K562 (cell line): ENCODE results near the gene EEA1. TPM values are rescaled to one million over a fixed set of nuclear protein-coding genes. Genes with fewer than 3 reads are reported as not detected.
A peak's percentile ranks its signal among the peaks of the same experiment; 100 is the strongest.

ENCODE experiments used
- ATAC-seq: fragments of 200-7000 bp; cut with Tn5 transposase; 3 replicates; pipeline ENCODE4 v1.9.1; 2020; ENCODE audit warnings: moderate library complexity
- BruUV-seq: library from RNA; stranded (reverse); fragments of 400-500 nt; replicated peaks from 2 replicates; lab custom pipeline; 2021; lab: Mats Ljungman, UMichigan
- CTCF ChIA-PET: fragments of 300-600 bp; formaldehyde crosslinking; extraction: SDS; loops from one replicate; lab custom pipeline; 2021; ENCODE audit warnings: low intra/inter-chr PET ratio; lab: Yijun Ruan, JAX
- POLR2A ChIA-PET: fragments of 300-600, 350-650 bp; sonication (Branson Sonifier 250); formaldehyde crosslinking; extraction: SDS; loops from one replicate; lab custom pipeline; 2021; ENCODE audit warnings: antibody characterized with exemption, inconsistent platforms; lab: Yijun Ruan, JAX
- DNase-seq, 4 experiments: peaks; one replicate each; pipeline versions ENCODE4 v3.0.0 to v3.0.0-alpha.2; 2011 to 2018; ENCODE audit warnings: low spot score in 3 of 4, mixed read lengths in 3 of 4; ENCODE audit errors: extremely low read depth in 1 of 4
- FAIRE-seq: peaks from 2 replicates; lab custom pipeline; 2011; peaks lifted over from hg19 to GRCh38; lab: Jason Lieb, UNC
- H2AFZ ChIP-seq: 2 replicates; pipeline ENCODE4 v1.6.0; 2011; ENCODE audit warnings: low read depth, low read length, control low read depth, inconsistent platforms
- H3K27ac ChIP-seq: fragments of 200-600 bp; 3 replicates; pipeline ENCODE4 v1.8.0; 2011; ENCODE audit warnings: low read depth, mild to moderate bottlenecking, control low read depth, inconsistent platforms, low read length, moderate library complexity, mixed read lengths; ENCODE audit errors: extremely low read depth
- H3K27me3 ChIP-seq, 2 experiments: fragments of 300-600 bp in 1 of 2; 2 replicates in 1 of 2; 3 replicates in 1 of 2; pipeline versions ENCODE4 v1.6.0 to v1.8.0; 2011; ENCODE audit warnings: inconsistent platforms in 2 of 2, low read length in 2 of 2, mild to moderate bottlenecking in 1 of 2, mixed read lengths in 1 of 2, moderate library complexity in 1 of 2; ENCODE audit not compliant: control insufficient read depth in 2 of 2, insufficient read depth in 2 of 2
- H3K36me3 ChIP-seq: fragments of 300-600 bp; 3 replicates; pipeline ENCODE4 v1.8.0; 2011; ENCODE audit warnings: mild to moderate bottlenecking, low read length, inconsistent platforms; ENCODE audit not compliant: control insufficient read depth, insufficient read depth
- H3K4me1 ChIP-seq, 2 experiments: fragments of 200-600 bp in 1 of 2; replicated peaks in 1 of 2; 2 replicates in 1 of 2; 3 replicates in 1 of 2; pipeline versions ENCODE4 v1.5.1 to v1.8.0; 2011; ENCODE audit warnings: inconsistent platforms in 2 of 2, low read length in 2 of 2, mild to moderate bottlenecking in 1 of 2, mixed read lengths in 1 of 2, moderate library complexity in 1 of 2; ENCODE audit not compliant: control insufficient read depth in 2 of 2, insufficient read depth in 2 of 2
- H3K4me2 ChIP-seq: 2 replicates; pipeline ENCODE4 v1.6.1; 2011; ENCODE audit warnings: low read length, control low read depth, inconsistent platforms, mixed read lengths; ENCODE audit not compliant: insufficient read depth
- H3K4me3 ChIP-seq: fragments of 200-600 bp; sonication (generic), shearing (Covaris generic); 2 replicates; pipeline ENCODE4 v1.5.1; 2016; ENCODE audit warnings: control low read depth, inconsistent platforms
- H3K79me2 ChIP-seq: fragments of 200-600 bp; 3 replicates; pipeline ENCODE4 v1.8.0; 2011; ENCODE audit warnings: low read length, inconsistent platforms; ENCODE audit not compliant: control insufficient read depth, insufficient read depth
- H3K9ac ChIP-seq, 2 experiments: 2 replicates each; pipeline versions ENCODE4 v1.6.0 to v1.6.1; 2011; ENCODE audit warnings: low read depth in 2 of 2, low read length in 2 of 2, control low read depth in 1 of 2, inconsistent platforms in 1 of 2, mild to moderate bottlenecking in 1 of 2, mixed read lengths in 1 of 2; ENCODE audit not compliant: insufficient read depth in 1 of 2
- H3K9me1 ChIP-seq: one replicate; pipeline ENCODE4 v1.6.0; 2011; ENCODE audit warnings: inconsistent platforms, mild to moderate bottlenecking, low read length, moderate library complexity; ENCODE audit not compliant: control insufficient read depth, insufficient read depth
- H3K9me3 ChIP-seq: replicated peaks from 2 replicates; pipeline ENCODE4 v1.5.1; 2011; ENCODE audit warnings: low read depth, low read length, inconsistent platforms; ENCODE audit not compliant: control insufficient read depth, insufficient read depth
- H4K20me1 ChIP-seq: replicated peaks from 2 replicates; pipeline ENCODE4 v1.6.1; 2011; ENCODE audit warnings: low read length, inconsistent platforms, mixed read lengths; ENCODE audit not compliant: control insufficient read depth, insufficient read depth
- BCLAF1 ChIP-seq, 2 experiments: fragments of 450-650 bp in 1 of 2; IDR thresholded peaks; 2 replicates each; pipeline ENCODE4 v1.6.1; 2011 to 2017; ENCODE audit warnings: low read depth in 2 of 2, antibody characterized with exemption in 1 of 2, borderline replicate concordance in 1 of 2, low read length in 1 of 2, mild to moderate bottlenecking in 1 of 2, mixed read lengths in 1 of 2; ENCODE audit not compliant: control insufficient read depth in 1 of 2
- CBX3 ChIP-seq, 2 experiments: IDR thresholded peaks; 1 replicate in 1 of 2; 2 replicates in 1 of 2; pipeline ENCODE4 v1.6.1; 2012; ENCODE audit warnings: inconsistent platforms in 2 of 2, low read length in 2 of 2, borderline replicate concordance in 1 of 2, control low read depth in 1 of 2
- CBX5 ChIP-seq: IDR thresholded peaks from 2 replicates; pipeline ENCODE4 v1.6.1; 2014; ENCODE audit warnings: low read depth, borderline replicate concordance
- CEBPZ ChIP-seq: fragments of 150-350 bp; IDR thresholded peaks from 2 replicates; pipeline ENCODE4 v1.6.1; 2014; ENCODE audit warnings: low read depth, mild to moderate bottlenecking, low read length, borderline replicate concordance
- MTA1 ChIP-seq: fragments of 450-650 bp; IDR thresholded peaks from 2 replicates; pipeline ENCODE4 v1.6.1; 2017; ENCODE audit warnings: borderline replicate concordance
- NELFE ChIP-seq: IDR thresholded peaks from 2 replicates; pipeline ENCODE4 v1.6.1; 2011; ENCODE audit warnings: mild to moderate bottlenecking; ENCODE audit not compliant: insufficient read depth, insufficient read length
- NR0B1 ChIP-seq: fragments of 450-650 bp; IDR thresholded peaks from one replicate; pipeline ENCODE4 v1.6.1; 2018; ENCODE audit warnings: mild to moderate bottlenecking, moderate library complexity; ENCODE audit not compliant: partially characterized antibody
- TBL1XR1 ChIP-seq, 2 experiments: IDR thresholded peaks; 2 replicates each; pipeline ENCODE4 v1.6.1; 2012; ENCODE audit warnings: improper control_type of control experiment in 2 of 2, low read length in 2 of 2, mild to moderate bottlenecking in 1 of 2
- TFAM ChIP-seq: fragments of 250-450 bp; sonication (Bioruptor Pico); conservative IDR thresholded peaks from 2 replicates; pipeline ENCODE4 v1.5.0; 2021; ENCODE audit warnings: mild to moderate bottlenecking, moderate library complexity
- U2AF2 ChIP-seq: fragments of 200-400 bp; formaldehyde crosslinking; optimal IDR thresholded peaks from 2 replicates; pipeline ENCODE3; 2017; ENCODE audit warnings: low read depth, mild to moderate bottlenecking, low read length
- ZNF165 ChIP-seq: fragments of 250-450 bp; sonication (Bioruptor Pico); IDR thresholded peaks from 2 replicates; pipeline ENCODE4 v1.4.0; 2020; ENCODE audit warnings: borderline replicate concordance
- ZNF280A ChIP-seq: fragments of 450-650 bp; IDR thresholded peaks from 2 replicates; pipeline ENCODE4 v1.6.1; 2018; ENCODE audit warnings: mild to moderate bottlenecking, low read depth; ENCODE audit not compliant: partially characterized antibody
- ZNF785 ChIP-seq: fragments of 250-450 bp; sonication (Bioruptor Pico); IDR thresholded peaks from 2 replicates; pipeline ENCODE4 v1.4.0; 2020; ENCODE audit warnings: mild to moderate bottlenecking
- WGBS: fragments of 100-300 bp; shearing (Covaris generic); methylation state at CpG from one replicate; pipeline ENCODE4 v1.1.6; 2016; ENCODE audit warnings: low coverage, mixed read lengths; ENCODE audit not compliant: insufficient coverage; ENCODE audit errors: missing lambda C conversion rate; 5-methylcytosine and 5-hydroxymethylcytosine counted together
- in situ Hi-C: fragments of 300-500 bp; cut with MboI; formaldehyde crosslinking; loops from 4 replicates; pipeline ENCODE4 v1.15.0; 2018; ENCODE audit warnings: inconsistent platforms, mixed read lengths
- intact Hi-C: fragments of 100-400 bp; cut with micrococcal nuclease; formaldehyde crosslinking; loops from 2 replicates; pipeline ENCODE4 v1.14.2; 2022
- polyA plus RNA-seq, 8 experiments: library from polyadenylated mRNA; depleted of rRNA in 4 of 8; stranded (reverse) in 5 of 8; unstranded in 3 of 8; fragments of >200 nt; fragmentation: Nextera tagmentation in 2 of 8; fragmentation: Illumina TruSeq in 1 of 8; extraction: Ambion mirVana in 2 of 8; extraction: Trizol in 1 of 8; gene quantifications; 2 replicates each; pipeline versions ENCODE4 v1.2.1 to v1.2.3, GENCODE V29; 2011 to 2014; ENCODE audit warnings: inconsistent platforms in 1 of 8, missing spikeins in 1 of 8
- total RNA-seq, 7 experiments: library from RNA; depleted of rRNA in 6 of 7; stranded (reverse); fragments of >200 nt in 6 of 7; fragmentation: Illumina TruSeq in 2 of 7; extraction: Trizol in 2 of 7; gene quantifications; 2 replicates each; pipeline versions ENCODE4 v1.2.1 to v1.2.3, GENCODE V29; 2011 to 2021; ENCODE audit warnings: low replicate concordance in 1 of 7

EEA1 gene
- total and polyA plus RNA-seq, 9 of the 15 experiments (the other 6 are each of a cell fraction or from before 2014, with no cell fraction given), result 3.5 to 17.1 (median 7.5) TPM

- Histone ChIP-seq H3K79me2 (no peaks in the 10 kb centered on the region), H3K9me3 (no peaks in the 10 kb centered on the region), H3K4me3 (no peak overlapping the region), H3K36me3 (no peaks in the 10 kb centered on the region), H3K4me1 (no peaks in the 10 kb centered on the region), H3K9ac (no peak overlapping the region), H3K9me1 (no peaks in the 10 kb centered on the region), H3K27me3 (no peaks in the 10 kb centered on the region), H4K20me1 (no peaks in the 10 kb centered on the region), H2AFZ (no peak overlapping the region), H3K27ac (no peak overlapping the region), H3K4me2 (no peak overlapping the region)
- FAIRE-seq, result no peak
- intact Hi-C loops (no loop called here), in situ Hi-C loops (loop anchor here (25.0 kb wide), 1 partner anchor 438 kb away; no protein-coding TSS in a partner anchor)
- 18% methylated on average over 1 of the region's 1 CpG for WGBS
- no peak for ATAC-seq
- ChIA-PET CTCF (no interaction called here), POLR2A (no interaction called here)
- BruUV-seq, result no TSS peak
- DNase-seq, result no peak
- TF ChIP-seq CBX3 (IDR thresholded peaks at IDR 0.05; ENCODE audit: borderline replicate concordance in 1 of 2, low read length in 2 of 2) (peak in 1 of 2 experiments; percentile 33; a peak in 1 of 3 replicates), ZNF785 (CRISPR knock-in tag) (no peak), TBL1XR1 (IDR thresholded peaks at IDR 0.05; ENCODE audit: low read length in 2 of 2) (no peak), ZNF165 (CRISPR knock-in tag) (no peak), MTA1 (no peak), NELFE (no peak), U2AF2 (no peak), NR0B1 (no peak), CEBPZ (no peak), BCLAF1 (IDR thresholded peaks at IDR 0.05; ENCODE audit: borderline replicate concordance in 1 of 2, control insufficient read depth in 1 of 2, low read depth in 2 of 2, low read length in 1 of 2) (no peak), TFAM (CRISPR knock-in tag) (no peak), CBX5 (no peak), ZNF280A (peak; percentile 35)
Observed at GRCh38 chr12:92974759-92975158, 45.7 kb upstream of the EEA1 start.
